Measurements from ENCODE around the gene SUMF1. TPM values are rescaled to one million over a fixed set of nuclear protein-coding genes. Genes with fewer than 3 reads are reported as not detected.
A peak's percentile ranks its signal among the peaks of the same experiment; 100 is the strongest.

SUMF1 gene
- total and polyA plus RNA-seq, 3 donors from 2014 or later = 18.8 to 42.6 (median 27.6) TPM

- WGBS, 2 donors = 77 to 83% methylated on average over 8 of the region's 8 CpGs
- H3K27ac ChIP-seq = no peak overlapping the region
- H3K4me1 ChIP-seq = peaks cover 48% of the 10 kb centered on the region
- intact Hi-C loops (cut with DNase I; ENCODE audit: low total_unique reads) = no loop called here
- H3K4me3 ChIP-seq = no peak overlapping the region
- H3K9me3 ChIP-seq = no peaks in the 10 kb centered on the region
- TF ChIP-seq, protein P1, sequence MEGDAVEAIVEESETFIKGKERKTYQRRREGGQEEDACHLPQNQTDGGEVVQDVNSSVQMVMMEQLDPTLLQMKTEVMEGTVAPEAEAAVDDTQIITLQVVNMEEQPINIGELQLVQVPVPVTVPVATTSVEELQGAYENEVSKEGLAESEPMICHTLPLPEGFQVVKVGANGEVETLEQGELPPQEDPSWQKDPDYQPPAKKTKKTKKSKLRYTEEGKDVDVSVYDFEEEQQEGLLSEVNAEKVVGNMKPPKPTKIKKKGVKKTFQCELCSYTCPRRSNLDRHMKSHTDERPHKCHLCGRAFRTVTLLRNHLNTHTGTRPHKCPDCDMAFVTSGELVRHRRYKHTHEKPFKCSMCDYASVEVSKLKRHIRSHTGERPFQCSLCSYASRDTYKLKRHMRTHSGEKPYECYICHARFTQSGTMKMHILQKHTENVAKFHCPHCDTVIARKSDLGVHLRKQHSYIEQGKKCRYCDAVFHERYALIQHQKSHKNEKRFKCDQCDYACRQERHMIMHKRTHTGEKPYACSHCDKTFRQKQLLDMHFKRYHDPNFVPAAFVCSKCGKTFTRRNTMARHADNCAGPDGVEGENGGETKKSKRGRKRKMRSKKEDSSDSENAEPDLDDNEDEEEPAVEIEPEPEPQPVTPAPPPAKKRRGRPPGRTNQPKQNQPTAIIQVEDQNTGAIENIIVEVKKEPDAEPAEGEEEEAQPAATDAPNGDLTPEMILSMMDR (IDR thresholded peaks at IDR 0.05) = no peak
- TF ChIP-seq POLR2A (IDR thresholded peaks at IDR 0.05) = no peak
- H3K27me3 ChIP-seq = no peaks in the 10 kb centered on the region
- no peaks in the 10 kb centered on the region for H3K36me3 ChIP-seq (ENCODE audit: low read depth, missing control alignments)
- DNase-seq = no peak
Observed at GRCh38 chr3:4508048-4508981, 41.2 kb upstream of the SUMF1 start.

DNA sequence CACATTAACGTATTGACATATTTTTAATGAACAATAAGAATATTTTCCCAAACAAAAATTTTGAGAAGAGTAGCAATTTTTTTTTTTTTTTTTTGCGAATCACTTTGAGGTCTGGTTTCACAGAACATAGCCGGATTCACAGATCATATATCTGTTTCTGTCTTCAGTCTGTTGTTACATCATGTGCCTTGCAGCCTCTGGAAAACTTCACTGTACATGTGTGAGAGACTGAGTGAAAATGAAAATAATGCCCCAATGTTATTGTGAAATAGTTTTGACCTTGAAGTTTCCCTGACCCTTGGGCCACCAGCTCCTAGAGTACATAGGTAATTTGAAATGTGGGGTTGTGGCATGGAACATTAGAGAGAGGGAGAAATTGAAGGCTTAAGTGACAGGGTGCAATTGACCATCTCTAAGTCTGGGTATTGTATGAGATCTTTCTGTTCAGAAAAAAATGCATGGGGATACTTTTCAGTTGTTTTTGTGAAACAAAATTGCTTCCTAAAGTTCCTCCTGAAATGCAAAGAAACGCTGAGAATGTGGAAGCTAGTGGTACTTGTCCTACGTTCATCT is 40.0 kb upstream of the SUMF1 start:
- no peaks in the 10 kb centered on the region for H3K9me3 ChIP-seq
- intact Hi-C loops (cut with DNase I; ENCODE audit: low total_unique reads) = no loop called here
- peaks cover 48% of the 10 kb centered on the region for H3K4me1 ChIP-seq
- no peak for DNase-seq
- no peak overlapping the region for H3K27ac ChIP-seq
- 39 to 48% methylated on average over 5 of the region's 5 CpGs for WGBS, 2 donors
- no peaks in the 10 kb centered on the region for H3K27me3 ChIP-seq
- no peak overlapping the region for H3K4me3 ChIP-seq
- no peak for TF ChIP-seq POLR2A (IDR thresholded peaks at IDR 0.05)
- TF ChIP-seq, protein P1 (IDR thresholded peaks at IDR 0.05) = no peak
- H3K36me3 ChIP-seq (ENCODE audit: low read depth, missing control alignments) = no peaks in the 10 kb centered on the region

- no peaks in the 10 kb centered on the region for H3K36me3 ChIP-seq (ENCODE audit: low read depth, missing control alignments)
- DNase-seq = no peak
- H3K27ac ChIP-seq = peak overlapping the region in 1 of 2 donors; percentile 23
- H3K4me1 ChIP-seq = peaks cover 48% of the 10 kb centered on the region
- intact Hi-C loops (cut with DNase I; ENCODE audit: low total_unique reads) = no loop called here
- H3K27me3 ChIP-seq = no peaks in the 10 kb centered on the region
- TF ChIP-seq, protein P1 (IDR thresholded peaks at IDR 0.05) = no peak
- TF ChIP-seq POLR2A (IDR thresholded peaks at IDR 0.05) = no peak
- no peaks in the 10 kb centered on the region for H3K9me3 ChIP-seq
- H3K4me3 ChIP-seq = no peak overlapping the region
- 76 to 80% methylated on average over 2 of the region's 2 CpGs for WGBS, 2 donors
Observed at GRCh38 chr3:4506559-4507023, 39.5 kb upstream of the SUMF1 start.

DNA sequence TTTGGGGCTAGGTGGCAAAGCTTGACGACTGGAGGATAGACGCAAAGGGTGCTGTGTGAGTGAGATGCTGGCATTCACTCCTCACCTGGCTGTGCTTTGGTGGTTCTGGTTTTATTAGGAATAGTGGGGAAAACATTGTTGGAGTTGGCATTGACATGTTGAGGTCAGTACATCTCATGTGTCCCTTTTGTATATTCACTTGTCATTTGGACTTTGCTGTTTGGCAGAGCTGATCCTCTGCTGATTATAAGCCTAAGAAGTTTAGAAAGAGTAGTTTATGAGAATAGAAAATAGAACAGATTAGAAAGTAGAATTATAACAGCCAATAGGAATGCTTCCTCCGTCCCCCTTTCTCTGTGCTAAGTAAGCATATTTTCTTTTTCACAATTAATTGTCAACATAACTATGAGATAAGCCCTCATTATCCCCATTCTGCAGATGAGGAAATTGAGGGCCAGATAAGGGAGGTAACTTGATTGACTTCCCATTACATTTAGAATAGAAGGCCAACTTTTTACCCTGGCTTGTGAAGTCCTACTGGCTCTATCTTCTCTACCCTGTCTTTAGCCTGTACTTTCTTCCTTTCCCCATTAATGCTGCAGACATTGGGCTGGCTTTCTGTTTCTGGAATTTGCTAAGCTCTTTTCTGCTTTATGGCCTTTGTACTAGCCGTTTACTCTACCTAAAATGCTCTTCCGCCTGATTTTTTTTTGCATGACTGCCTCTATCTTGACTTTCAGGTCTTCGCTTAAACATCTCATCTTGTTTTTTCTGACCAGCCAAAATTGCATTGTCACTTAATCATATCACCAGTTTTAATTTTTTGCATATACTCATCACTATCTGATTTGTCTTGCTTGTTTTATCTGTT is 38.9 kb upstream of the SUMF1 start:
- Histone ChIP-seq H3K4me1 (peaks cover 48% of the 10 kb centered on the region), H3K9me3 (no peaks in the 10 kb centered on the region), H3K36me3 (ENCODE audit: low read depth, missing control alignments) (no peaks in the 10 kb centered on the region), H3K4me3 (no peak overlapping the region), H3K27ac (peak overlapping the region in 1 of 2 donors; percentile 23), H3K27me3 (no peaks in the 10 kb centered on the region)
- TF ChIP-seq POLR2A (IDR thresholded peaks at IDR 0.05) = no peak
- TF ChIP-seq, protein P1 (IDR thresholded peaks at IDR 0.05) = no peak
- 84 to 90% methylated on average over 6 of the region's 6 CpGs for WGBS, 2 donors
- no peak for DNase-seq
- intact Hi-C loops (cut with DNase I; ENCODE audit: low total_unique reads) = no loop called here
